H1 (cell line): Measurements from ENCODE around the gene STIM1. TPM values are rescaled to one million over a fixed set of nuclear protein-coding genes. Genes with fewer than 3 reads are reported as not detected.

ENCODE experiments used
- CTCF ChIA-PET: fragments of 300-600 bp; sonication (Branson Sonifier 250); formaldehyde crosslinking; loops from one replicate; lab custom pipeline; 2021; ENCODE audit not compliant: partially characterized antibody; lab: Charles Lee
- POLR2A ChIA-PET: fragments of 300-600 bp; sonication (Branson Sonifier 250); formaldehyde crosslinking; loops from one replicate; lab custom pipeline; 2021; ENCODE audit warnings: inconsistent platforms; ENCODE audit not compliant: partially characterized antibody; lab: Charles Lee
- DNase-seq, 2 experiments: peaks; one replicate each; pipeline versions ENCODE4 v3.0.0 to v3.0.0-alpha.2; 2010 to 2022; ENCODE audit warnings: low spot score in 2 of 2, low read depth in 1 of 2, mixed read lengths in 1 of 2
- FAIRE-seq: peaks from 2 replicates; lab custom pipeline; 2011; peaks lifted over from hg19 to GRCh38; lab: Jason Lieb, UNC
- H2AFZ ChIP-seq: 2 replicates; pipeline ENCODE4 v1.8.1; 2012; ENCODE audit warnings: low read length, inconsistent platforms
- H2AK5ac ChIP-seq: 2 replicates; pipeline ENCODE4 v1.6.1; 2013; ENCODE audit warnings: low read depth, low read length
- H2BK120ac ChIP-seq: replicated peaks from 2 replicates; pipeline ENCODE3; 2013; ENCODE audit warnings: low read depth, low read length, inconsistent platforms
- H2BK12ac ChIP-seq: 2 replicates; pipeline ENCODE4 v1.6.1; 2013; ENCODE audit warnings: low read depth, low read length
- H2BK15ac ChIP-seq: 2 replicates; pipeline ENCODE4 v1.6.1; 2013; ENCODE audit warnings: low read length
- H2BK20ac ChIP-seq: 2 replicates; pipeline ENCODE4 v1.6.1; 2013; ENCODE audit warnings: low read length
- H2BK5ac ChIP-seq: 2 replicates; pipeline ENCODE4 v1.6.1; 2013; ENCODE audit warnings: low read depth, low read length
- H3K14ac ChIP-seq: 2 replicates; pipeline ENCODE4 v1.6.1; 2013; ENCODE audit warnings: inconsistent platforms; ENCODE audit not compliant: insufficient read length
- H3K18ac ChIP-seq: 2 replicates; pipeline ENCODE4 v1.6.1; 2013; ENCODE audit warnings: low read length; ENCODE audit errors: extremely low read depth
- H3K23ac ChIP-seq: 2 replicates; pipeline ENCODE4 v1.6.1; 2013; ENCODE audit warnings: inconsistent platforms; ENCODE audit not compliant: insufficient read length
- H3K23me2 ChIP-seq: 2 replicates; pipeline ENCODE4 v1.6.1; 2013; ENCODE audit warnings: low read depth, low read length
- H3K27ac ChIP-seq: 2 replicates; pipeline ENCODE4 v1.6.1; 2011; ENCODE audit warnings: low read depth, low read length, inconsistent platforms
- H3K27me3 ChIP-seq, 4 experiments: replicated peaks in 1 of 4; 1 replicate in 1 of 4; 2 replicates in 3 of 4; pipeline versions ENCODE4 v1.6.1 to v1.8.1; 2011 to 2013; ENCODE audit warnings: low read length in 3 of 4, mild to moderate bottlenecking in 3 of 4, inconsistent platforms in 2 of 4, mixed read lengths in 2 of 4, moderate library complexity in 1 of 4; ENCODE audit not compliant: control insufficient read depth in 3 of 4, insufficient read depth in 3 of 4; ENCODE audit errors: extremely low read depth in 1 of 4
- H3K36me3 ChIP-seq, 4 experiments: 2 replicates each; pipeline versions ENCODE4 v1.6.1 to v1.8.1; 2011 to 2013; ENCODE audit warnings: mild to moderate bottlenecking in 4 of 4, low read length in 3 of 4, moderate library complexity in 2 of 4, control low read depth in 1 of 4, inconsistent platforms in 1 of 4; ENCODE audit not compliant: insufficient read depth in 4 of 4, control insufficient read depth in 2 of 4
- H3K4ac ChIP-seq: replicated peaks from 2 replicates; pipeline ENCODE3; 2013; ENCODE audit warnings: low read length, low read depth, mixed read lengths, inconsistent platforms; ENCODE audit not compliant: insufficient read length
- H3K4me1 ChIP-seq, 4 experiments: replicated peaks in 1 of 4; 1 replicate in 1 of 4; 2 replicates in 3 of 4; pipeline versions ENCODE4 v1.6.1 to v1.8.1; 2011 to 2013; ENCODE audit warnings: low read length in 3 of 4, inconsistent platforms in 2 of 4, mixed read lengths in 1 of 4; ENCODE audit not compliant: insufficient read depth in 4 of 4, control insufficient read depth in 3 of 4
- H3K4me2 ChIP-seq, 2 experiments: 2 replicates each; pipeline versions ENCODE4 v1.6.1 to v1.8.1; 2011 to 2013; ENCODE audit warnings: low read depth in 2 of 2, low read length in 2 of 2, control low read depth in 1 of 2, inconsistent platforms in 1 of 2, mild to moderate bottlenecking in 1 of 2; ENCODE audit not compliant: insufficient read depth in 1 of 2
- H3K4me3 ChIP-seq, 4 experiments: fragments of 200-600, 300-600 bp in 1 of 4; sonication (generic), shearing (Covaris generic), sonication (Bioruptor Twin) in 1 of 4; 2 replicates each; pipeline versions ENCODE4 v1.5.1 to v1.8.1; 2011 to 2016; ENCODE audit warnings: low read length in 4 of 4, low read depth in 3 of 4, control low read depth in 2 of 4, inconsistent platforms in 2 of 4, mild to moderate bottlenecking in 2 of 4, mixed read lengths in 1 of 4, moderate library complexity in 1 of 4; ENCODE audit not compliant: insufficient read depth in 2 of 4; ENCODE audit errors: extremely low read depth in 1 of 4
- H3K56ac ChIP-seq: replicated peaks from 2 replicates; pipeline ENCODE3; 2013; ENCODE audit warnings: low read depth, mild to moderate bottlenecking, mixed read lengths, low read length, inconsistent platforms; ENCODE audit not compliant: insufficient read length
- H3K79me1 ChIP-seq: 2 replicates; pipeline ENCODE4 v1.6.1; 2013; ENCODE audit warnings: low read depth, low read length, control low read depth
- H3K79me2 ChIP-seq, 2 experiments: 2 replicates each; pipeline versions ENCODE4 v1.6.1 to v1.8.1; 2012 to 2013; ENCODE audit warnings: low read length in 2 of 2, mild to moderate bottlenecking in 2 of 2, inconsistent platforms in 1 of 2; ENCODE audit not compliant: insufficient read depth in 2 of 2, control insufficient read depth in 1 of 2
- H3K9ac ChIP-seq, 4 experiments: replicated peaks in 1 of 4; 1 replicate in 1 of 4; 2 replicates in 3 of 4; pipeline versions ENCODE4 v1.6.1 to v1.8.1; 2011 to 2013; ENCODE audit warnings: low read depth in 3 of 4, low read length in 3 of 4, control low read depth in 2 of 4, mild to moderate bottlenecking in 2 of 4, moderate library complexity in 2 of 4, inconsistent platforms in 1 of 4; ENCODE audit errors: extremely low read depth in 1 of 4
- H3K9me3 ChIP-seq, 2 experiments: 2 replicates each; pipeline versions ENCODE4 v1.6.1 to v1.8.1; 2012 to 2013; ENCODE audit warnings: mild to moderate bottlenecking in 2 of 2, moderate library complexity in 2 of 2, control low read depth in 1 of 2, inconsistent platforms in 1 of 2, low read depth in 1 of 2, low read length in 1 of 2, mixed read lengths in 1 of 2; ENCODE audit not compliant: insufficient read depth in 2 of 2
- H4K20me1 ChIP-seq, 2 experiments: replicated peaks in 1 of 2; 2 replicates each; pipeline versions ENCODE3 to v1.8.1; 2011 to 2013; ENCODE audit warnings: inconsistent platforms in 2 of 2, low read length in 2 of 2, mild to moderate bottlenecking in 1 of 2; ENCODE audit not compliant: insufficient read depth in 2 of 2, control insufficient read depth in 1 of 2
- H4K5ac ChIP-seq: 2 replicates; pipeline ENCODE4 v1.6.1; 2013; ENCODE audit warnings: low read length, low read depth, mixed read lengths, inconsistent platforms; ENCODE audit not compliant: insufficient read length
- H4K8ac ChIP-seq: 2 replicates; pipeline ENCODE4 v1.8.0; 2013; ENCODE audit warnings: mild to moderate bottlenecking, moderate library complexity, low read length, inconsistent platforms; ENCODE audit not compliant: insufficient read depth; ENCODE audit errors: extremely low read depth
- H4K91ac ChIP-seq: replicated peaks from 2 replicates; pipeline ENCODE3; 2013; ENCODE audit warnings: low read length, mixed read lengths, inconsistent platforms; ENCODE audit not compliant: insufficient read length
- CHD2 ChIP-seq: IDR thresholded peaks from 2 replicates; pipeline ENCODE4 v1.6.1; 2012; ENCODE audit warnings: low read length, improper control_type of control experiment
- CTBP2 ChIP-seq: IDR thresholded peaks from 2 replicates; pipeline ENCODE4 v1.7.0; 2011; ENCODE audit warnings: borderline replicate concordance, mild to moderate bottlenecking, moderate library complexity, mixed read lengths, low read length; ENCODE audit not compliant: insufficient read depth, insufficient read length
- EGR1 ChIP-seq: IDR thresholded peaks from 2 replicates; pipeline ENCODE4 v1.6.1; 2011; ENCODE audit warnings: low read depth, low read length, borderline replicate concordance
- HDAC6 ChIP-seq: IDR thresholded peaks from one replicate; pipeline ENCODE4 v1.7.1; 2012; ENCODE audit warnings: low read depth, mild to moderate bottlenecking, inconsistent platforms, low read length, moderate library complexity
- JUND ChIP-seq: IDR thresholded peaks from 2 replicates; pipeline ENCODE4 v1.6.1; 2011; ENCODE audit warnings: mild to moderate bottlenecking, improper control_type of control experiment, low read length
- NRF1 ChIP-seq: IDR thresholded peaks from 2 replicates; pipeline ENCODE4 v1.6.1; 2011; ENCODE audit warnings: mild to moderate bottlenecking, low read depth, low read length, improper control_type of control experiment
- POLR2A ChIP-seq, 2 experiments: IDR thresholded peaks; 1 replicate in 1 of 2; 2 replicates in 1 of 2; pipeline ENCODE4 v1.6.1; 2011; ENCODE audit warnings: low read depth in 2 of 2, low read length in 2 of 2, mild to moderate bottlenecking in 2 of 2; ENCODE audit errors: control extremely low read depth in 1 of 2
- RBBP5 ChIP-seq: IDR thresholded peaks from 2 replicates; pipeline ENCODE4 v1.7.1; 2012; ENCODE audit warnings: low read depth, mild to moderate bottlenecking, inconsistent platforms, low read length, moderate library complexity, borderline replicate concordance
- RXRA ChIP-seq: IDR thresholded peaks from 2 replicates; pipeline ENCODE4 v1.6.1; 2011; ENCODE audit warnings: low read depth, mild to moderate bottlenecking, low read length, moderate library complexity; ENCODE audit not compliant: insufficient read depth
- SIX5 ChIP-seq: IDR thresholded peaks from 2 replicates; pipeline ENCODE4 v1.6.1; 2011; ENCODE audit warnings: mild to moderate bottlenecking, low read depth, low read length
- SRF ChIP-seq: IDR thresholded peaks from 2 replicates; pipeline ENCODE4 v1.6.1; 2011; ENCODE audit warnings: mild to moderate bottlenecking, low read depth, low read length, moderate library complexity
- TBP ChIP-seq: IDR thresholded peaks from 2 replicates; pipeline ENCODE4 v1.6.1; 2011; ENCODE audit warnings: low read depth, low read length, improper control_type of control experiment
- TEAD4 ChIP-seq: IDR thresholded peaks from 2 replicates; pipeline ENCODE4 v1.6.1; 2012; ENCODE audit warnings: low read depth, low read length, inconsistent platforms, mixed read lengths
- WGBS, 2 experiments: shearing (Covaris generic) in 1 of 2; methylation state at CpG; one replicate each; pipeline versions ENCODE4 v1.1.6 to v1.1.7; 2013 to 2015; ENCODE audit warnings: low lambda C conversion rate in 2 of 2, mixed read lengths in 2 of 2, inconsistent platforms in 1 of 2, low coverage in 1 of 2, missing lambda C conversion rate in 1 of 2; ENCODE audit not compliant: insufficient replicate concordance in 2 of 2, insufficient coverage in 1 of 2, insufficient read length in 1 of 2; ENCODE audit errors: extremely low coverage in 1 of 2, missing lambda C conversion rate in 1 of 2; 5-methylcytosine and 5-hydroxymethylcytosine counted together
- polyA plus RNA-seq, 7 experiments: library from polyadenylated mRNA; depleted of rRNA in 3 of 7; stranded (reverse) in 5 of 7; unstranded in 2 of 7; fragments of >200 nt in 5 of 7; fragments of 200-250 nt in 2 of 7; gene quantifications; 1 replicate in 5 of 7; 2 replicates in 1 of 7; 4 replicates in 1 of 7; pipeline versions ENCODE4 v1.2.1 to v1.2.3, GENCODE V29; 2011 to 2013; ENCODE audit warnings: missing spikeins in 2 of 7, mixed read lengths in 2 of 7
- total RNA-seq: library from RNA; stranded (reverse); fragmentation: NEBNext Ultra II Directional; extraction: Animal tissue kit (Norgen Biotek cat#: 25700); gene quantifications from 2 replicates; pipeline ENCODE4 v1.2.1, GENCODE V29; 2021
- TF ChIP-seq, protein P1 (sequence below): IDR thresholded peaks from 2 replicates; pipeline ENCODE4 v1.6.1; 2012; ENCODE audit warnings: inconsistent platforms
- TF ChIP-seq, protein P2 (sequence below): IDR thresholded peaks from 2 replicates; pipeline ENCODE4 v1.6.1; 2012; ENCODE audit warnings: inconsistent platforms

STIM1 gene
- total and polyA plus RNA-seq, 2 of the 8 experiments (the other 6 are each of a cell fraction or from before 2014, with no cell fraction given), result 11.1 to 12.2 TPM

DNA sequence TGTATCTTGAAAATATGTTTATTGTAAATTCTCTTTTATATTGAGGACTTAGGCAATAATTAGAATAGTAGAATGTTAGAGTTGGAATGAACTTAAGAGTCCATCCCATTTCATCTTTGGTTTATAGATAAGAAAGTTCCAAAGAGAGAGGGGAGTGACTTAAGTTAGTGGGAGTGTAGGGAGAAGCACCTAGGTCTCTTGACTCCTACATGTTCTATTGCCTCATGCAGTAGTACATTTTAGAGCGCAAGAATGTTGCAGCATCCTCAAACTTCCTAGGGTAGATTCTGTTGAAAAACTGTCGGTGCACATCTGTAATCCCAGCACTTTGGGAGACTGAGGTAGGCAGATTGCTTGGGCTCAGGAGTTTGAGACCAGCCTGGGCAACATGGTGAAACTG is 247.8 kb downstream of the STIM1 start:
- H3K4ac ChIP-seq, result no peak overlapping the region
- H3K23ac ChIP-seq, result no peak overlapping the region
- H4K5ac ChIP-seq, result no peak overlapping the region
- no peaks in the 10 kb centered on the region; the same call in 1 of the 2 replicates for H3K23me2 ChIP-seq
- no peak overlapping the region for H3K18ac ChIP-seq
- H3K4me2 ChIP-seq, result no peak overlapping the region
- no peak overlapping the region for H2AK5ac ChIP-seq
- FAIRE-seq, result no peak
- H3K79me1 ChIP-seq, result no peaks in the 10 kb centered on the region
- no peaks in the 10 kb centered on the region for H3K9me3 ChIP-seq
- H2AFZ ChIP-seq, result no peak overlapping the region
- H2BK5ac ChIP-seq, result no peak overlapping the region
- no peak overlapping the region for H4K8ac ChIP-seq
- H4K20me1 ChIP-seq, result peaks cover 0 to 7% of the 10 kb centered on the region in 2 experiments
- H3K27ac ChIP-seq, result no peak overlapping the region
- no peak overlapping the region for H3K4me3 ChIP-seq
- no peak overlapping the region for H2BK15ac ChIP-seq
- H3K9ac ChIP-seq, result no peak overlapping the region
- H3K79me2 ChIP-seq, result peaks cover 0 to 25% of the 10 kb centered on the region in 2 experiments; a peak in 3 of 4 replicates
- no peak for DNase-seq
- ChIA-PET CTCF (no interaction called here), POLR2A (no interaction called here)
- H2BK20ac ChIP-seq, result no peak overlapping the region
- no peak overlapping the region for H2BK12ac ChIP-seq
- H3K4me1 ChIP-seq, result no peaks in the 10 kb centered on the region
- no peak overlapping the region for H2BK120ac ChIP-seq
- H3K36me3 ChIP-seq, result peaks cover 0 to 36% (median 14%) of the 10 kb centered on the region in 4 experiments; a peak in 6 of 8 replicates
- WGBS, 2 experiments, result 92% methylated on average over 2 of the region's 2 CpGs; no CpG with 5 or more reads in 1 of the 2 experiments
- no peak overlapping the region for H3K14ac ChIP-seq
- H4K91ac ChIP-seq, result no peak overlapping the region
- no peak overlapping the region for H3K56ac ChIP-seq
- H3K27me3 ChIP-seq, result no peaks in the 10 kb centered on the region
- TF ChIP-seq EGR1 (no peak), NRF1 (no peak), POLR2A (IDR thresholded peaks at IDR 0.05; ENCODE audit: control extremely low read depth in 1 of 2, low read depth in 2 of 2, low read length in 2 of 2) (no peak), HDAC6 (no peak), SIX5 (no peak), RBBP5 (no peak), TEAD4 (no peak), CTBP2 (no peak), RXRA (no peak), SRF (no peak), TBP (no peak), JUND (no peak), CHD2 (no peak)
- TF ChIP-seq, protein P1, sequence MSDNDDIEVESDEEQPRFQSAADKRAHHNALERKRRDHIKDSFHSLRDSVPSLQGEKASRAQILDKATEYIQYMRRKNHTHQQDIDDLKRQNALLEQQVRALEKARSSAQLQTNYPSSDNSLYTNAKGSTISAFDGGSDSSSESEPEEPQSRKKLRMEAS, result no peak
- TF ChIP-seq, protein P2, sequence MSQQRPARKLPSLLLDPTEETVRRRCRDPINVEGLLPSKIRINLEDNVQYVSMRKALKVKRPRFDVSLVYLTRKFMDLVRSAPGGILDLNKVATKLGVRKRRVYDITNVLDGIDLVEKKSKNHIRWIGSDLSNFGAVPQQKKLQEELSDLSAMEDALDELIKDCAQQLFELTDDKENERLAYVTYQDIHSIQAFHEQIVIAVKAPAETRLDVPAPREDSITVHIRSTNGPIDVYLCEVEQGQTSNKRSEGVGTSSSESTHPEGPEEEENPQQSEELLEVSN, result no peak
